HG03097 (cell line): ENCODE data around the gene ANKAR.
"Not testable (repeated sequence)": the region's sequence is repeated elsewhere in the genome, so short reads cannot be mapped to it uniquely, and the experiment has no call there.

Experiments
- ATAC-seq: cut with Tn5 transposase; IDR thresholded peaks from one replicate; pipeline ENCODE4 v1.9.1; 2021; ENCODE audit not compliant: unreplicated experiment, low FRiP score

The ANKAR gene

GRCh38 chr2:189658306-189659212 lies 15.9 kb upstream of the ANKAR start:
- ATAC-seq, result no peak

DNA sequence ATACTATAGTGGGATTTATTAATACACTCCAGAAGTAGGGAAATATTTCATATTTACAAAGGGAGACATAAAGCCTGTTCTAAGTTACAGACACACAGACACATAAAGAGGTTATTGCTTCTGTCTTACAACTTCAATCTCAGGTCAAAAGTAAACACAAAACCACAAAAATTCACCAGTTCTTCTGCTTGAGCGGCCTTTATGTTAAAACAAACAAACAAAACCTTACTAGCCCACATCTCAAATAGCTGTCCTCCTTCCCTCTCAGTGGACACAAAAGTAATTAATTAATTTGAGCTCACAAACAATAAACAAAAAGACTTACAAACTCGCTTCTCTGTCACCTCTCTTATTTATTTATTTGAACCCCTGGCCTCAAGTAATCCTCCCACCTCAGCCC lies 14.7 kb upstream of the ANKAR start:
- no peak for ATAC-seq

GRCh38 chr2:189660803-189661147 lies 13.7 kb upstream of the ANKAR start:
- no peak for ATAC-seq

DNA sequence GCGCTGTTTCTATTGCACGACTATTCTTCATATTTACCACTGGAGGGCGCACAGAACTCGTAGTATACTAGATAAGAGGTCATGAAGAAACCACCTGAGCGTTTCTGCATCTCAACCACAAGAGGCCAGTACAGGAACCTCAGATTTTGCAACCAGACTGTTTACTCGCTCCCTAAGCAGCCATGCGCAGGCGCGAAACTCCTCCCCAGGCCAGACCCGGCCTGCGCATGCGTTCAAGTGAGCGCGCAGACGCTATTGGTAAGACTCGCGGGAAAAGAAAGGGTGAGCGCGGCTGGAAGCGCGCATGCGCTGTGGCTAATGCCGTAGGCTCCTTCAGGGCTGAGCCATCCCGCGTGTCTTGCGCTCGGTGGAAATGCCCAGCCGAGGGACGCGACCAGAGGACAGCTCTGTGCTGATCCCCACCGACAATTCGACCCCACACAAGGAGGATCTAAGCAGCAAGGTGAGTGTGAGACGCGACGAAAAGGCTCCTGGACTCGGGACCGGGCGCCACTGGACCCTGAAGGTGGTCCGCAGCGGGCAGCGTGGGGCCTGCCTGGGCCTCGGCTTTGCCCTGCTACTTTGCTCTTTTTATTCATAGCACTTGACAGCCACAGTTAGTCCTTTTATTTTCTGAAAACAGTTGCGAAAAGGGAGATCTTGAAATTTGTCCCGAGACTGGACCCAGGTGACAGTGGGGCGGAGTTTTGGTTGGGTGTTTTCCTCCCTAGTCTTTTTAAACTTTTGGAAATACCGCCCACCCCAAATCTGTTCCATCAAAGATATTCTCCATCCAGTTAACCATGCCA lies 13.1 kb upstream of the ANKAR start, which contains the start of gene ASNSD1:
Gene ASNSD1, plus strand, starts transcription at position 312 of the 809 bp plus-strand sequence. CDS start 4,674 bp downstream, outside the sequence.
- ATAC-seq, result peak; percentile 93

DNA sequence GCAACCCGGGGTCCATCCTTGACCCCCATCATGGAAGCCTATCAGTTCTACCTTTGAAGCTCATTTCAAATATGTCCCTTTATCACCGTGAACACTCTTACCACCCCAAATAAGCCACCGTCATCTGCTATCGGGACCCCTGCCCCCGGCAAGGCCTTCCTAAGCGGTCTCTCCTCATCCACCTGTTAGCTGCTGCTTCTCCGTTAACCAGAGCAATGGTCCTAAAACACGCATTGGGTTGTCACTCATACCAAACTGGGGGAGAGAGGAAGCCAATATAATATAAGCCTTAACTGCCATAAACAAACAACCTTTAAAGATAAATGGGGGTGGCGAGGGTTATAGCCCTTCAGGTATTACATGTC lies 12.5 kb upstream of the ANKAR start:
- ATAC-seq, result no peak

DNA sequence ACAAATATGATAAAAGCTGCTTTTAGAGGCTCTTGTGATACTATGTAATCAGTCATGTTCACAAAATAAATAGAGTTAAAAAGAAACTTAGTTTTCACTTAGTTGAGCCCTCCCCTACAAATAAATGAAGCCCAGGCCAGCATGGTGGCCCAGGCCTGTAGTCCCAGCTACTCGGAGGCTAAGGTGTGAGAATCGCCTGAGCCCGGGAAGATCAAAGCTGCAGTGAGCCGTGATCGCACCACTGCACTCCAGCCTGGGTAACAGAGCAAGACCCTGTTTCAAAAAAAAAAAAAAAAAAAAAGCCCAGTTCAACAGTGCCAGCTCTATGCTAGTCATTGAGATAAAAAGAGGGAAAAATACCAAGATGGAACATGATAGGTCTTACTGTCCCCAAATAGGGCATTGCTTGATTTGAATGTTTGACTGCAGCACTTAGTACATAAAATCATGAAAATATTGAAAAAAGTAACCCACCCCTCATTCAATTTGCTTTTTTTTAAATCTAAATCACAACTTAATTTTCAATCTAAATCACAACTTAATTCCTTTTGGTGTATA lies 11.7 kb upstream of the ANKAR start:
- no peak for ATAC-seq

- ATAC-seq, result not testable (repeated sequence)
Measured at GRCh38 chr2:189663319-189663718, 11.2 kb upstream of the ANKAR start.

DNA sequence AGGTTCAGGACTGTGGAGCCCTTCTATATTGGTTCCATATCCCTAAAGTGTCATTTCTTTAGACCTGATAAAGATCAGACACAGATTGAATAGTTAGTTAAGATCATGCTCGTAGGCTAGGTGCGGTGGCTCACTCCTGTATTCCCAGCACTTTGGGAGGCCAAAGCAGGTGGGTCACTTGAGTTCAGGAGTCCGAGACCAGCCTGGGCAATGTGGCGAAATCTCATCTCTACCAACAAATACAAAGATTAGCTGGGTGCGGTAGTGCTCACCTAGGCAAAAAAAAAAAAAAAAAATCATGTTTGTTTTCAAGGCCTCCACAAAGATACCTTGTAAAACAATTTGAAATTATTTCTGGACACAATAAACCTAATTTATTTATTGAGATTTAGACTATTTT lies 4.6 kb upstream of the ANKAR start:
- ATAC-seq, result no peak

- ATAC-seq, result no peak
Measured at GRCh38 chr2:189673661-189674373, 653 bp upstream of the ANKAR start.

- ATAC-seq, result no peak
Measured at GRCh38 chr2:189676471-189676870, 2.0 kb downstream of the ANKAR start.

DNA sequence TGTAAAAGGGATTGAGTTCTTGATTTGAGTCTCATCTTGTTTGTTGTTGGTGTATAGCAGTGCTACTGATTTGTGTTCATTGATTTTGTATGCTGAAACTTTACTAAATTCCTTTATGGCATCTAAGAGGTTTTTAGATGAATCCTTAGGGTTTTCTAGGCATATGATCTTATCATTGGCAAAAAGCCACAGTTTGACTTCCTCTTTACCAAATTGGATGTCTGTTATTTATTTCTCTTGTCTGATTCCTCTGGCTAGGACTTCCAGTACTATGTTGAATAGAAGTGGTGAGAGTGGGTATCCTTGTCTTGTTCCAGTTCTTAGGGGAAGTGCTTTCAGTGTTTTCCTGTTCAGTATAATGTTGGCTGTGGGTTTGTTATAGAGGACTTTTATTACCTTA lies 4.8 kb downstream of the ANKAR start:
- ATAC-seq, result no peak

DNA sequence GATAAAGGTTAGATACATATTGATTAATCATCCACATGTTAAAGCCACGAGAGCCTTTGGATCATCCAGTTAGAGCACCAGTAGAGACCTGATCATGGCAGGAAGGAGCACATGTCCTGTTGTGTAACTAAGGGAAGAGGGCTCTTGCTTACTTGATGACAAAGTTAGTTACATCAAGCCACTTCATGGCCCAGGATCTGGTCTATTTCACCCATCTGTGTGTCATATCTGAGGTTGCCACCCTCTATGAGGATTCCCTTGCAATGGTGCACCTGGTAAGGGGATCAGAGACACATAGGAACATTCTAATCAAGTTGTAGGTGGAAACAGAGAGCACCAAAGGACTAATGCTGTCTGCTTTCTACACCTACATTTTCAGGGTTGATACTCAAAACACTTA lies 6.7 kb downstream of the ANKAR start:
- no peak for ATAC-seq

- no peak for ATAC-seq
Measured at GRCh38 chr2:189681903-189682302, 7.4 kb downstream of the ANKAR start.

DNA sequence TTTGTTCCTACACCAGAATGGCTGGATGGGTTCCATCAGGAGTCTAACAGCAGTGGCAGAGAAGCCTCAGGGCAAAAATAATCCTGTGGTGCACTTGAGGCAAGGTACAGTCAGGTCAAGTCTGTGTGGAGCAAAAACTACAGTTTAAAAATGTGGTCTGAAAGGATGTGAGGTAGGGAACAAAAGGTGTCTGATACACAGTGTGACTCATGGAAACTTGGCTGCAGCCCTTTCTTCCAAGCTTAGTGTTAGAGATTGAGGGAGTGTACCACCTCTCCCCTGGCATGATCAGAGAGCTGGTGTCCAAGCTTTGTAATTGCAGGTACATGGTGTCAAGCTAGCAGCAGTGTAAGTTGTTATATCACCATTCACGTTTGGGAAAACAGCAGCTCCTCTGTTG lies 8.9 kb downstream of the ANKAR start:
- no peak for ATAC-seq

GRCh38 chr2:189684811-189685210 lies 10.3 kb downstream of the ANKAR start:
- no peak for ATAC-seq

- ATAC-seq, result no peak
Measured at GRCh38 chr2:189685540-189686229, 11.2 kb downstream of the ANKAR start.

- ATAC-seq, result not testable (repeated sequence)
Measured at GRCh38 chr2:189687796-189688195, 13.3 kb downstream of the ANKAR start.

DNA sequence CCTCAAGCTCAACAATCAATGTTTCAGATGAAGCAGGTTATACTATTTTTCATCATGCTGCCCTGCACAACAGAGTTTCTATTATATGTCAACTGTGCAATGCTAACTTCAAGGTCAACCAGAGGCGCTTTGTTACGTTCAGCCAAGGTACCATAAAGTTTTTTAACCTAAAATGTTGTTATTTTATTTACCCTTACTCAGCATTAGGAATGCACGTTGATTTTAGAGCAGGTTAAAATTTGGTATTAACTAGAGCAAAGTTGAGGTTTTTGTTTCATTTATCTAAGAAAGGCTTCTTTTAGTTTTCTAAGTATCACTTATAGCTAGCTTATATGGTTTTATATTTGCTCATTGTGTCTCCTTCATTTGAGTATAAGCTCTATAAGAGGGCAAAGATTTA lies 21.8 kb downstream of the ANKAR start:
- no peak for ATAC-seq

- ATAC-seq, result no peak
Measured at GRCh38 chr2:189698020-189698887, 23.8 kb downstream of the ANKAR start.
